Measurements from ENCODE around the gene BACE2. TPM values are rescaled to one million over a fixed set of nuclear protein-coding genes. Genes with fewer than 3 reads are reported as not detected.
A peak's percentile ranks its signal among the peaks of the same experiment; 100 is the strongest.

The BACE2 gene
- total RNA-seq, 3 donors from 2014 or later (not counting 1 experiment from before 2014, with no cell fraction given): 0.12 to 10.3 (median 0.29) TPM

DNA sequence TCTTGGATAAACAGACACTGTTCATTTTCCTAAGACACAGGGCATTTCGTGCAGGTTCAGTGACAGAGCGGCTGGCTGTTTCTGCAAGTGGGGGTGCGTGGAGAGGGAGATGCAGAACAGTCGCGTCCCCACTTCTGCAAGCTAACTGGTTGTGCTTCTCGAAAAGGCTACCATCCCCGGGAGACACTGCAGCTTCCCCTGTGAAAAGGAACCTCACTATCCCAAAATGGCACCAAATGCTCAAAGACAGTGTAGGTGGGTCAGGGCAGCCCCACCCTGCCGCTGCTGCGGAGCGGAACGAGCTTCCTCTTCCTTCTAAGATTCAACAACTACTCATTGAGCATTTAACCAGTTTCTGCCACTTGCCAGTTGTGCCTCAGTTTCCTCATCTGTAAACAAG lies 19.2 kb upstream of the BACE2 start:
- Histone ChIP-seq H3K27ac (ENCODE audit: low read length) (no peak overlapping the region), H3K4me1 (ENCODE audit: control insufficient read depth, insufficient read depth, low read length) (no peaks in the 10 kb centered on the region), H3K4me3 (ENCODE audit: low read length) (no peak overlapping the region), H3K36me3 (ENCODE audit: control insufficient read depth, insufficient read depth, low read length) (no peaks in the 10 kb centered on the region), H3K27me3 (ENCODE audit: control insufficient read depth, insufficient read depth, low read length) (no peaks in the 10 kb centered on the region), H3K9me3 (ENCODE audit: control insufficient read depth, insufficient read depth, low read length) (no peaks in the 10 kb centered on the region)
- Mint-ChIP-seq H3K9me3 (peaks cover 2 to 3% of the 10 kb centered on the region in 2 donors), H3K4me3 (no peak overlapping the region), H3K27ac (no peak overlapping the region), H3K4me1 (no peaks in the 10 kb centered on the region), H3K27me3 (ENCODE audit: low read depth in 2 of 2) (peaks cover 0 to 13% of the 10 kb centered on the region in 2 donors), H3K36me3 (no peaks in the 10 kb centered on the region)
- DNase-seq: no peak
- 76% methylated on average over 11 of the region's 11 CpGs for WGBS (ENCODE audit: insufficient coverage)
- ATAC-seq: peak in 1 of 3 donors; percentile 12
- intact Hi-C loops (cut with micrococcal nuclease): no loop called here
- TF ChIP-seq, protein P1, sequence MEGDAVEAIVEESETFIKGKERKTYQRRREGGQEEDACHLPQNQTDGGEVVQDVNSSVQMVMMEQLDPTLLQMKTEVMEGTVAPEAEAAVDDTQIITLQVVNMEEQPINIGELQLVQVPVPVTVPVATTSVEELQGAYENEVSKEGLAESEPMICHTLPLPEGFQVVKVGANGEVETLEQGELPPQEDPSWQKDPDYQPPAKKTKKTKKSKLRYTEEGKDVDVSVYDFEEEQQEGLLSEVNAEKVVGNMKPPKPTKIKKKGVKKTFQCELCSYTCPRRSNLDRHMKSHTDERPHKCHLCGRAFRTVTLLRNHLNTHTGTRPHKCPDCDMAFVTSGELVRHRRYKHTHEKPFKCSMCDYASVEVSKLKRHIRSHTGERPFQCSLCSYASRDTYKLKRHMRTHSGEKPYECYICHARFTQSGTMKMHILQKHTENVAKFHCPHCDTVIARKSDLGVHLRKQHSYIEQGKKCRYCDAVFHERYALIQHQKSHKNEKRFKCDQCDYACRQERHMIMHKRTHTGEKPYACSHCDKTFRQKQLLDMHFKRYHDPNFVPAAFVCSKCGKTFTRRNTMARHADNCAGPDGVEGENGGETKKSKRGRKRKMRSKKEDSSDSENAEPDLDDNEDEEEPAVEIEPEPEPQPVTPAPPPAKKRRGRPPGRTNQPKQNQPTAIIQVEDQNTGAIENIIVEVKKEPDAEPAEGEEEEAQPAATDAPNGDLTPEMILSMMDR (IDR thresholded peaks at IDR 0.05): no peak

DNA sequence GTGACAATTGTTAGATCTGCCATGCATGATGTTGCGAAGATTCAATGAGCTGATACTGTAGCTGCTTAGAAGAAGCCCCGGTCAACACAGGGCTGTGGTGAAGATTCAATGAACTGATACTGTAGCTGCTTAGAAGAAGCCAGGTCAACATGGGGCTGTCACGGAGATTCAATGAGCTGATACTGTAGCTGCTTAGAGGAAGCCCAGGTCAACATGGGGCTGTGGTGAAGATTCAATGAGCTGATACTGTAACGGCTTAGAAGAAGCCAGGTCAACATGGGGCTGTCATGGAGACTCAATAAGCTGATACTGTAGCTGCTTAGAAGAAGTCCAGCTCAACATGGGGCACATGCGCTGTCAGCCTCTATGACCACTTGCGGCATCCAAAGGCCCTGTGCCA lies 18.8 kb upstream of the BACE2 start:
- Histone ChIP-seq H3K27me3 (ENCODE audit: control insufficient read depth, insufficient read depth, low read length) (no peaks in the 10 kb centered on the region), H3K36me3 (ENCODE audit: control insufficient read depth, insufficient read depth, low read length) (no peaks in the 10 kb centered on the region), H3K4me3 (ENCODE audit: low read length) (no peak overlapping the region), H3K27ac (ENCODE audit: low read length) (no peak overlapping the region), H3K9me3 (ENCODE audit: control insufficient read depth, insufficient read depth, low read length) (no peaks in the 10 kb centered on the region), H3K4me1 (ENCODE audit: control insufficient read depth, insufficient read depth, low read length) (no peaks in the 10 kb centered on the region)
- intact Hi-C loops (cut with micrococcal nuclease): no loop called here
- H3K4me3 Mint-ChIP-seq: no peak overlapping the region
- ATAC-seq (peak in 2 of 3 donors; percentile 29 to 89), DNase-seq (no peak)
- peaks cover 2 to 3% of the 10 kb centered on the region in 2 donors for H3K9me3 Mint-ChIP-seq
- TF ChIP-seq, protein P1 (IDR thresholded peaks at IDR 0.05): no peak
- no peak overlapping the region for H3K27ac Mint-ChIP-seq
- H3K36me3 Mint-ChIP-seq: no peaks in the 10 kb centered on the region
- WGBS (ENCODE audit: insufficient coverage): 74% methylated on average over 6 of the region's 6 CpGs
- H3K4me1 Mint-ChIP-seq: no peaks in the 10 kb centered on the region
- peaks cover 3 to 16% of the 10 kb centered on the region in 2 donors for H3K27me3 Mint-ChIP-seq (ENCODE audit: low read depth in 2 of 2)

DNA sequence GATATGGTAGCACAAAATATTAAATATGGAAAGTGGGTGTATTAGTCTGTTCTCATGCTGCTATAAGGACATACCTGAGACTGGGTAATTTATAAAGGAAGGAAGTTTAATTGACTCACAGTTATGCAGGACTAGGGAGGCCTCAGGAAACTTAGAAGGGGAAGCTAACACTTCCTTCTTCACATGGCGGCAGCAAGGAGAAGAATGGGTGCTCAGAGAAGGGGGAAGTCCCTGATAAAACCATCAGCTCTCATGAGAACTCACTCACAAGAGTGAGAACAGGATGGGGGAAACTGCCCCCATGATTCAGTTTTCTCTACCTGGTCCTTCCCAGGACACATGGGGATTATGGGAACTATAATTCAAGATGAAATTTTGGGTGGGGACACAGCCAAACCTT lies 15.8 kb upstream of the BACE2 start:
- Histone ChIP-seq H3K36me3 (ENCODE audit: control insufficient read depth, insufficient read depth, low read length) (no peaks in the 10 kb centered on the region), H3K27me3 (ENCODE audit: control insufficient read depth, insufficient read depth, low read length) (no peaks in the 10 kb centered on the region), H3K4me1 (ENCODE audit: control insufficient read depth, insufficient read depth, low read length) (no peaks in the 10 kb centered on the region), H3K27ac (ENCODE audit: low read length) (no peak overlapping the region), H3K4me3 (ENCODE audit: low read length) (no peak overlapping the region), H3K9me3 (ENCODE audit: control insufficient read depth, insufficient read depth, low read length) (no peaks in the 10 kb centered on the region)
- no peaks in the 10 kb centered on the region for H3K4me1 Mint-ChIP-seq
- WGBS (ENCODE audit: insufficient coverage): no CpG with 5 or more reads among the region's 1 CpG
- H3K9me3 Mint-ChIP-seq: peaks cover 2 to 3% of the 10 kb centered on the region in 2 donors
- TF ChIP-seq, protein P1 (IDR thresholded peaks at IDR 0.05): no peak
- ATAC-seq: no peak
- peaks cover 4 to 16% of the 10 kb centered on the region in 2 donors for H3K27me3 Mint-ChIP-seq (ENCODE audit: low read depth in 2 of 2)
- no peak overlapping the region for H3K4me3 Mint-ChIP-seq
- no peaks in the 10 kb centered on the region for H3K36me3 Mint-ChIP-seq
- no peak overlapping the region for H3K27ac Mint-ChIP-seq
- intact Hi-C loops (cut with micrococcal nuclease): no loop called here
- DNase-seq: no peak

DNA sequence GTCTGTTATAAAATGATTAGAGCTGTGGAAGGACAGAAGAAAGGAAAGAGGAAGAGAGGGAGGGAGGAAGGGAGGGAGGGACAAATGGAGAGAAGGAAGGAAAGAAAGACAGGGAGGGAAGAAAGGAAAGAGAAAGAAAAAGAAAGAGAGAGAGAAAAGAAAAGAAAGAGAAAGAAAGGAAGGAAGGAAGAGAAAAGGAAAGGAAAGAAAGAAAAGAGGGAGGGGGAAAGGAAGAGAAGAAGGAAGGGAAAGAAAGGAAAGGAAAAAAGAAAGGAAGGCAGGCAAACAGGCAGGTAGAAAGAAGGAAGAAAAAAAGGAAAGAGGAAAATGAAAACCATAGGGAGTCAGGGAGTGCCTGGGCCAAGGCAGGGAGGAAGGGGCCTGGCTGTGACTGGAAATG lies 14.5 kb upstream of the BACE2 start:
- H3K9me3 ChIP-seq (ENCODE audit: control insufficient read depth, insufficient read depth, low read length): no peaks in the 10 kb centered on the region
- no peak for DNase-seq
- no peaks in the 10 kb centered on the region for H3K27me3 ChIP-seq (ENCODE audit: control insufficient read depth, insufficient read depth, low read length)
- no peak overlapping the region for H3K4me3 Mint-ChIP-seq
- no peak overlapping the region for H3K27ac Mint-ChIP-seq
- ATAC-seq: no peak
- peaks cover 7 to 16% of the 10 kb centered on the region in 2 donors for H3K27me3 Mint-ChIP-seq (ENCODE audit: low read depth in 2 of 2)
- H3K4me1 ChIP-seq (ENCODE audit: control insufficient read depth, insufficient read depth, low read length): no peaks in the 10 kb centered on the region
- intact Hi-C loops (cut with micrococcal nuclease): no loop called here
- TF ChIP-seq, protein P1 (IDR thresholded peaks at IDR 0.05): no peak
- no peak overlapping the region for H3K27ac ChIP-seq (ENCODE audit: low read length)
- peaks cover 2 to 3% of the 10 kb centered on the region in 2 donors for H3K9me3 Mint-ChIP-seq
- no peak overlapping the region for H3K4me3 ChIP-seq (ENCODE audit: low read length)
- H3K4me1 Mint-ChIP-seq: no peaks in the 10 kb centered on the region
- no peaks in the 10 kb centered on the region for H3K36me3 ChIP-seq (ENCODE audit: control insufficient read depth, insufficient read depth, low read length)
- no peaks in the 10 kb centered on the region for H3K36me3 Mint-ChIP-seq

Measured in natural killer cell (primary cell).